ENCODE measurements around the gene PKLR. TPM values are rescaled to one million over a fixed set of nuclear protein-coding genes. Genes with fewer than 3 reads are reported as not detected.
A peak's percentile ranks its signal among the peaks of the same experiment; 100 is the strongest.
"Not testable (repeated sequence)": the region's sequence is repeated elsewhere in the genome, so short reads cannot be mapped to it uniquely, and the experiment has no call there.

The PKLR gene
- total and polyA plus RNA-seq, 4 donors: 0.11 to 0.20 (median 0.15) TPM

DNA sequence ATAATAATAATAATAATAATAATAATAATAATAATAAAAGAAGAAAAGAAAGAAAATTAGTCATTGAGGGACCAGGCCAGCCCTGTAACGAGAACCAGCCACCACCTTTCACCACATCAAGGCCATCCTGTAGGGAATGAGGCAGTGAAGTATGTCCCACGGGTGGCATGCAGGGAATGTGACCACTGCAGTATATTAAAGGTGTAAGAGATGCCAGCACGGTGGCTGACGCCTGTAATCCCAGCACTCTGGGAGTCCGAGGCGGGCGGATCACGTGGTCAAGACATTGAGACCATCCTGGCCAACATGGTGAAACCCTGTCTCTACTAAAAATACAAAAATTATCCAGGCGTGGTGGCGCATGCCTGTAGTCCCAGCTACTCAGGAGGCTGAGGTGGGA, 10.2 kb downstream of the PKLR start:
- not testable (repeated sequence) for H3K27ac ChIP-seq (ENCODE audit: low read depth, low read length); DNase-seq (ENCODE audit: low read depth in 4 of 6, low spot score in 6 of 6); H3K4me3 ChIP-seq (ENCODE audit: low read depth, low read length); H3K9me3 ChIP-seq (ENCODE audit: control insufficient read depth, insufficient read depth, low read length)
- Histone ChIP-seq H3K36me3 (ENCODE audit: control insufficient read depth, insufficient read depth, low read length) (peaks cover 31% of the 10 kb centered on the region), H3K4me1 (ENCODE audit: control insufficient read depth, insufficient read depth, low read length) (peaks cover 12% of the 10 kb centered on the region), H3K27me3 (ENCODE audit: control insufficient read depth, insufficient read depth, low read length) (peaks cover 32% of the 10 kb centered on the region)
- WGBS (ENCODE audit: insufficient coverage): 89% methylated on average over 5 of the region's 10 CpGs

DNA sequence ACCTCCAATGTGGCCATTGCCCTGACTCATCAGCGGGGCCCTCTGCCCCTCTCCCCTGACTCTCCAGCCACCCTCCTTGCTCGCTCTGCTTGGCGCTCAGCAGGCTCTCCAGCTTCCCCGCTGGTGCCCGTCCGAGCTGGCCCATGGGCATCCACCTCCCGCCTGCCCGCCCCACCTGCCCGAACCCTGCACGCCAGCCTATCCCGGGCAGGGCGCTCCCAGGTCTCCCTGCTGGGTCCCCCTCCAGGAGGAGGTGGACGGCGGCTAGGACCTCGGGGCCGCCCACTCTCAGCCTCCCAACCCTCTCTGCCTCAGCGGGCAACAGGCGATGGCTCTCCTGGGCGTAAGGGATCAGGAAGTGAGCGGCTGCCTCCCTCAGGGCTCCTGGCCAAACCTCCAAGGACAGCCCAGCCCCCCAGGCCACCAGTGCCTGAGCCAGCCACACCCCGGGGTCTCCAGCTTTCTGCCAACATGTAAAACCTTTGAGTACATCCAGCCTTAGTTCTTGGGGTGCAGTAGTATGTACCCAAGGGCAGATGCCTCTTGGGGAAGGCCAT, 13.2 kb downstream of the PKLR start:
- H3K27me3 ChIP-seq (ENCODE audit: control insufficient read depth, insufficient read depth, low read length): peaks cover 4% of the 10 kb centered on the region
- WGBS (ENCODE audit: insufficient coverage): 95% methylated on average over 12 of the region's 21 CpGs
- no peak overlapping the region for H3K27ac ChIP-seq (ENCODE audit: low read depth, low read length)
- no peak for DNase-seq (ENCODE audit: low read depth in 4 of 6, low spot score in 6 of 6)
- no peaks in the 10 kb centered on the region for H3K4me1 ChIP-seq (ENCODE audit: control insufficient read depth, insufficient read depth, low read length)
- no peaks in the 10 kb centered on the region for H3K9me3 ChIP-seq (ENCODE audit: control insufficient read depth, insufficient read depth, low read length)
- peaks cover 55% of the 10 kb centered on the region for H3K36me3 ChIP-seq (ENCODE audit: control insufficient read depth, insufficient read depth, low read length)
- H3K4me3 ChIP-seq (ENCODE audit: low read depth, low read length): no peak overlapping the region

- Histone ChIP-seq H3K36me3 (ENCODE audit: control insufficient read depth, insufficient read depth, low read length) (peaks cover 61% of the 10 kb centered on the region), H3K4me1 (ENCODE audit: control insufficient read depth, insufficient read depth, low read length) (no peaks in the 10 kb centered on the region), H3K9me3 (ENCODE audit: control insufficient read depth, insufficient read depth, low read length) (no peaks in the 10 kb centered on the region), H3K27ac (ENCODE audit: low read depth, low read length) (no peak overlapping the region), H3K4me3 (ENCODE audit: low read depth, low read length) (no peak overlapping the region), H3K27me3 (ENCODE audit: control insufficient read depth, insufficient read depth, low read length) (no peaks in the 10 kb centered on the region)
- WGBS (ENCODE audit: insufficient coverage): 83% methylated on average over 2 of the region's 2 CpGs
- no peak for DNase-seq (ENCODE audit: low read depth in 4 of 6, low spot score in 6 of 6)
These were observed 14.7 kb downstream of the PKLR start for GRCh38 chr1:155286544-155286943.

DNA sequence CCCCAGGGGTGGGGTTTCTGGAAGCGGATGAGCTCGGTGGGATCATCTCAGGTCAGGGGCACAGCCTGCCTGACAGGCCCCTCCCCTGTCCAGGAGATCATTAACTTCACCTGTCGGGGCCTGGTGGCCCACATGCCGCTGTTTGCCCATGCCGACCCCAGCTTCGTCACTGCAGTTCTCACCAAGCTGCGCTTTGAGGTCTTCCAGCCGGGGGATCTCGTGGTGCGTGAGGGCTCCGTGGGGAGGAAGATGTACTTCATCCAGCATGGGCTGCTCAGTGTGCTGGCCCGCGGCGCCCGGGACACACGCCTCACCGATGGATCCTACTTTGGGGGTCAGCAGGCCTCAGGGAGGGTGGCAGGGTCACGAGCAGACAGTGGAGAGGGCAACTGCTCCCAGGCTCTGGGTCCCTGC, 15.6 kb downstream of the PKLR start:
- H3K36me3 ChIP-seq (ENCODE audit: control insufficient read depth, insufficient read depth, low read length): peaks cover 61% of the 10 kb centered on the region
- 93% methylated on average over 18 of the region's 18 CpGs for WGBS (ENCODE audit: insufficient coverage)
- DNase-seq (ENCODE audit: low read depth in 4 of 6, low spot score in 6 of 6): no peak

DNA sequence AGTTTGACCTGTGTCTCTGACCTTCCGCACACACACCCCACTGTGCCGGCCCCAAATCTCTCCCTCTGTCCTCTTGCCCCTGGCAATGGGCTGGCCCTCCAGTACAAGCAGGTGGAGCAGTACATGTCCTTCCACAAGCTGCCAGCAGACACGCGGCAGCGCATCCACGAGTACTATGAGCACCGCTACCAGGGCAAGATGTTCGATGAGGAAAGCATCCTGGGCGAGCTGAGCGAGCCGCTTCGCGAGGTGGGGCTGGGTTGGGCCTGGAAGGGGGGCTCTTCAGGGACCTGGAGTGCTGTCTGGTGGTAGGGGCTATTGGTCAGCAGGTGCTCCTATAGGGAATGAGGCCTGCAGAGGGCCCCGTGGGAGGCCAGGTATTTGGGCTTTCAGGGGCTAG, 16.2 kb downstream of the PKLR start:
- Histone ChIP-seq H3K27ac (ENCODE audit: low read depth, low read length) (no peak overlapping the region), H3K4me3 (ENCODE audit: low read depth, low read length) (no peak overlapping the region), H3K27me3 (ENCODE audit: control insufficient read depth, insufficient read depth, low read length) (no peaks in the 10 kb centered on the region), H3K9me3 (ENCODE audit: control insufficient read depth, insufficient read depth, low read length) (no peaks in the 10 kb centered on the region), H3K4me1 (ENCODE audit: control insufficient read depth, insufficient read depth, low read length) (no peaks in the 10 kb centered on the region), H3K36me3 (ENCODE audit: control insufficient read depth, insufficient read depth, low read length) (peaks cover 61% of the 10 kb centered on the region)
- 89% methylated on average over 14 of the region's 14 CpGs for WGBS (ENCODE audit: insufficient coverage)
- no peak for DNase-seq (ENCODE audit: low read depth in 4 of 6, low spot score in 6 of 6)

More for the DNA sequence above, 15.6 kb downstream of the PKLR start:
- no peaks in the 10 kb centered on the region for H3K9me3 ChIP-seq (ENCODE audit: control insufficient read depth, insufficient read depth, low read length)
- H3K27me3 ChIP-seq (ENCODE audit: control insufficient read depth, insufficient read depth, low read length): no peaks in the 10 kb centered on the region
- no peaks in the 10 kb centered on the region for H3K4me1 ChIP-seq (ENCODE audit: control insufficient read depth, insufficient read depth, low read length)
- no peak overlapping the region for H3K4me3 ChIP-seq (ENCODE audit: low read depth, low read length)
- H3K27ac ChIP-seq (ENCODE audit: low read depth, low read length): no peak overlapping the region

DNA sequence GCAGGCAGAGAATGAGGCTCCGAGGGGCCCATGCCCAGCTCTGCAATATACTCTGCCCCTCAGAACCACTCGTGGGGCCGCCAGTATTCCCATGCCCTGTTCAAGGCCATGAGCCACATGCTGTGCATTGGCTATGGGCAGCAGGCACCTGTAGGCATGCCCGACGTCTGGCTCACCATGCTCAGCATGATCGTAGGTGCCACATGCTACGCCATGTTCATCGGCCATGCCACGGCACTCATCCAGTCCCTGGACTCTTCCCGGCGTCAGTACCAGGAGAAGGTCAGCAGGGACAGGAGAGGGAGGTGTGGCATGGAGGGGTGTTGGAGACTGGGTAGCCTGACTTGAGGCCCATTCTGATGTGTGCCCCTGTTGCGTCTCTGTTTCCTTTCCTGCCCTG, 16.8 kb downstream of the PKLR start:
- Histone ChIP-seq H3K27me3 (ENCODE audit: control insufficient read depth, insufficient read depth, low read length) (no peaks in the 10 kb centered on the region), H3K27ac (ENCODE audit: low read depth, low read length) (no peak overlapping the region), H3K4me3 (ENCODE audit: low read depth, low read length) (no peak overlapping the region), H3K36me3 (ENCODE audit: control insufficient read depth, insufficient read depth, low read length) (peaks cover 61% of the 10 kb centered on the region), H3K9me3 (ENCODE audit: control insufficient read depth, insufficient read depth, low read length) (no peaks in the 10 kb centered on the region), H3K4me1 (ENCODE audit: control insufficient read depth, insufficient read depth, low read length) (peaks cover under 1% of the 10 kb centered on the region)
- WGBS (ENCODE audit: insufficient coverage): 86% methylated on average over 12 of the region's 12 CpGs
- no peak for DNase-seq (ENCODE audit: low read depth in 4 of 6, low spot score in 6 of 6)

GRCh38 chr1:155282488-155283091, 18.6 kb downstream of the PKLR start:
- DNase-seq (ENCODE audit: low read depth in 4 of 6, low spot score in 6 of 6): no peak
- Histone ChIP-seq H3K36me3 (ENCODE audit: control insufficient read depth, insufficient read depth, low read length) (peaks cover 44% of the 10 kb centered on the region), H3K4me3 (ENCODE audit: low read depth, low read length) (no peak overlapping the region), H3K27me3 (ENCODE audit: control insufficient read depth, insufficient read depth, low read length) (no peaks in the 10 kb centered on the region), H3K4me1 (ENCODE audit: control insufficient read depth, insufficient read depth, low read length) (peaks cover 17% of the 10 kb centered on the region), H3K27ac (ENCODE audit: low read depth, low read length) (no peak overlapping the region), H3K9me3 (ENCODE audit: control insufficient read depth, insufficient read depth, low read length) (no peaks in the 10 kb centered on the region)
- WGBS (ENCODE audit: insufficient coverage): 91% methylated on average over 17 of the region's 29 CpGs

- peak in 2 of 6 donors; percentile 31 to 42 for DNase-seq (ENCODE audit: low read depth in 4 of 6, low spot score in 6 of 6)
- Histone ChIP-seq H3K27me3 (ENCODE audit: control insufficient read depth, insufficient read depth, low read length) (no peaks in the 10 kb centered on the region), H3K9me3 (ENCODE audit: control insufficient read depth, insufficient read depth, low read length) (no peaks in the 10 kb centered on the region), H3K4me1 (ENCODE audit: control insufficient read depth, insufficient read depth, low read length) (peaks cover 19% of the 10 kb centered on the region), H3K4me3 (ENCODE audit: low read depth, low read length) (no peak overlapping the region), H3K27ac (ENCODE audit: low read depth, low read length) (no peak overlapping the region), H3K36me3 (ENCODE audit: control insufficient read depth, insufficient read depth, low read length) (peaks cover 16% of the 10 kb centered on the region)
- WGBS (ENCODE audit: insufficient coverage): 55% methylated on average over 1 of the region's 2 CpGs
These were observed 22.0 kb downstream of the PKLR start for GRCh38 chr1:155279268-155279667.

- Histone ChIP-seq H3K27ac (ENCODE audit: low read depth, low read length) (no peak overlapping the region), H3K4me3 (ENCODE audit: low read depth, low read length) (peak overlapping the region; percentile 49), H3K9me3 (ENCODE audit: control insufficient read depth, insufficient read depth, low read length) (no peaks in the 10 kb centered on the region), H3K36me3 (ENCODE audit: control insufficient read depth, insufficient read depth, low read length) (peaks cover 10% of the 10 kb centered on the region), H3K4me1 (ENCODE audit: control insufficient read depth, insufficient read depth, low read length) (peaks cover 22% of the 10 kb centered on the region), H3K27me3 (ENCODE audit: control insufficient read depth, insufficient read depth, low read length) (no peaks in the 10 kb centered on the region)
- 34% methylated on average over 6 of the region's 10 CpGs for WGBS (ENCODE audit: insufficient coverage)
- no peak for DNase-seq (ENCODE audit: low read depth in 4 of 6, low spot score in 6 of 6)
These were observed 22.5 kb downstream of the PKLR start for GRCh38 chr1:155278689-155279160.
